Ectodermal cell (in vitro differentiated cells): ENCODE data around the gene SFSWAP. TPM values are rescaled to one million over a fixed set of nuclear protein-coding genes. Genes with fewer than 3 reads are reported as not detected.
"Not testable (repeated sequence)": the region's sequence is repeated elsewhere in the genome, so short reads cannot be mapped to it uniquely, and the experiment has no call there.

Experiments
- H3K27ac ChIP-seq: 2 replicates; pipeline ENCODE4 v1.7.0; 2013; ENCODE audit warnings: mild to moderate bottlenecking, low read depth, low read length; ENCODE audit not compliant: insufficient read depth, poor library complexity, severe bottlenecking
- H3K27me3 ChIP-seq: 2 replicates; pipeline ENCODE4 v1.7.0; 2013; ENCODE audit warnings: mild to moderate bottlenecking, low read length; ENCODE audit not compliant: insufficient read depth, control insufficient read depth, poor library complexity, severe bottlenecking
- H3K36me3 ChIP-seq: one replicate; pipeline ENCODE4 v1.7.0; 2013; ENCODE audit warnings: low read length; ENCODE audit not compliant: control insufficient read depth, insufficient read depth
- H3K4me1 ChIP-seq: one replicate; pipeline ENCODE4 v1.7.0; 2013; ENCODE audit warnings: low read length; ENCODE audit not compliant: control insufficient read depth, insufficient read depth
- H3K4me3 ChIP-seq: 2 replicates; pipeline ENCODE4 v1.7.0; 2013; ENCODE audit warnings: low read depth, low read length, control low read depth; ENCODE audit not compliant: insufficient read depth
- H3K9me3 ChIP-seq: 2 replicates; pipeline ENCODE4 v1.7.0; 2013; ENCODE audit warnings: mild to moderate bottlenecking, low read length, moderate library complexity; ENCODE audit not compliant: control insufficient read depth
- WGBS, 2 experiments: methylation state at CpG; one replicate each; pipeline ENCODE4 v1.1.7; 2013; ENCODE audit warnings: missing lambda C conversion rate in 2 of 2; 5-methylcytosine and 5-hydroxymethylcytosine counted together
- polyA plus RNA-seq, 4 experiments: library from polyadenylated mRNA; stranded (reverse); fragments of 50-300 nt; gene quantifications; one replicate each; pipeline ENCODE4 v1.2.3, GENCODE V29; 2013

SFSWAP gene
- 47.3 TPM for polyA plus RNA-seq (2013, experiment 1 of 4)
- 44.8 TPM for polyA plus RNA-seq (2013, experiment 2 of 4)
- polyA plus RNA-seq (2013, experiment 3 of 4), result 40.0 TPM
- 43.9 TPM for polyA plus RNA-seq (2013, experiment 4 of 4)

DNA sequence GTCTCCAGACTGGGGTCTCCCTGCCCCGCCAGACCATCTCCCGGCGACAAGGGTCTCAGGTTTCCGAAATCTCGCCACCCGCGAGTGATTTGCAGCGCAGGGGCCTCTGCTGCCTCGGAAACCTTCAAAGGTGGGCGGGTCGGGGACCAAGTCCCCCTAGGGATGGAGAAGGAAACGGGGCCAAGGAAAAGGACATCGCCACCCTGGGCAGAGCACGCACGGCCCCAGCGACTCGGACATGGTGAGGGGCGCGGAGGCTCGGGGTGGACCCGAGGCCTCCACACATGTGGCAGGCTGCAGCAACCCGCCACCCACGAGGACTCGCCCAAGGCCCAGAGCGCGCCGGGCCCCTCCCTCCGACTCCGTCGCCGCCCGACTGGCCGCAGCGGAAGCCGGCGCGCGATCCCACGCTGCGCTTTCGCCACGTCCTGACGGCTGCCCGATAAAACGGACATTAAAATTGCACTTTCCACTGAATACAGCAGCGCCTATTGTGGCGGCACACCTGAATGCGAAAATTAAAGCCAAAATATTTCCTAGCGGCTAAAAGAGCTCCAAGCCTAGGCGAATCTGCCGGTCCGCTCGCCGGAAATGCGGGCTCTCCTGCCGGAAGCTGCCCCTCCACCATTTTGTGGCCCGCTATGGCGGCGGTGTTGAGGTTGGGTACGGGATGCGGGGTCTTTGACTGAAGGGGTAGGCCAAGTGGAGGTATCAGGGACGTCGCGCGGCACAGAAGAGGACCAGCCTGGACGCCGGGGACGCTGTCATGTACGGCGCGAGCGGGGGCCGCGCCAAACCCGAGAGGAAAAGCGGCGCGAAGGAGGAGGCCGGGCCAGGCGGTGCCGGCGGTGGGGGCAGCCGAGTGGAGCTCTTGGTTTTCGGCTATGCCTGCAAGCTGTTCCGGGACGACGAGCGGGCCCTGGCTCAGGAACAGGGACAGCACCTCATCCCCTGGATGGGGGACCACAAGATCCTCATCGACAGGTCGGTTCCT lies at the start of gene SFSWAP:
TSS of gene SFSWAP (plus strand) at position 627 of the 994 bp plus-strand sequence. CDS start at position 767, 140 bp downstream.
- 1% methylated on average over 90 of the region's 90 CpGs for WGBS, 2 experiments
- H3K9me3 ChIP-seq, result no peaks in the 10 kb centered on the region
- H3K4me1 ChIP-seq, result peaks cover 5% of the 10 kb centered on the region
- H3K4me3 ChIP-seq, result peak within 1 kb of the TSS; percentile 98
- H3K36me3 ChIP-seq, result peaks cover 12% of the 10 kb centered on the region
- H3K27me3 ChIP-seq, result no peaks in the 10 kb centered on the region
- H3K27ac ChIP-seq, result peak within 1 kb of the TSS; percentile 79

DNA sequence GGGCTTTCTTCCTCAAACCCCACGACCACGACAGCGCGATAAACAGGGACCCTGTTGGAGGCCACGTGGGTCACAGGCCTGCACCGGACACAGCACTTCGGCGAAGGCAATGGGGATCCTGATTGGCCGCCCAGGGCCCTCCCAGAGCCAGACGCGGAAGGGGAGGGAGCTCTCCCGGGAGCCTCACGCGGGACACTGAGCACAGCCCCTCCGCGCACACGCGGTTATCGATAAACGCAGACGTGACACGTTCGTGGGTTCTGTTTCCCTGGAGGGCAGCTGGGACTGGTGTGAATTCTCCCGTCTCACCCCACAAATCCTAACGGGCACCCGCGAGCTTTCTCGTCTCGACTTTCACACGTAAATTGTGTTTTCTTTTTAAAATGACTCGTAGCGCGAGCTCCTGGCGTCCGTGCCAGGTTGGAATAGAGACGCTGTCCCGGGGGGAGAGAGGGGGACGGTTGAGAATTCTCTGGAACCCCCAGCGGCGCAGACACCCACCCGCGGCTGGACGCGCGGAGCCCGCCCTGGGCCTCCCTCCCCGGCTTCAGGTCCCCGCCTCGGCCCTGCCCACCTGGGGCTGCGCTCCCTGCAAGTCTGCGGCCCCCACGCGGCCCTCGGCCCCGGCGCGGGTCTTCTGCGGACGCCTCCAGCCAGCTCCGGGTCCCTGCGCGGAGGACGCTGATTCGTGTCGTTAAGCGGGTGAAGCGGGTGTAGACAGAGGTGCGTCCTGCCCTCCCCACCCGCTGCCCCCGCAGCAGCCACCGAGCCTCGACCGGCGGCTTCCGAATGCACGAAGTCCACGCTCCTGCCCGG lies 49.5 kb upstream of the SFSWAP start:
- not testable (repeated sequence) for H3K9me3 ChIP-seq, H3K27ac ChIP-seq, H3K4me1 ChIP-seq, H3K4me3 ChIP-seq, H3K36me3 ChIP-seq
- 26 to 39% methylated on average over 16 to 19 of the region's 78 CpGs for WGBS, 2 experiments
- peaks cover 12% of the 10 kb centered on the region for H3K27me3 ChIP-seq

DNA sequence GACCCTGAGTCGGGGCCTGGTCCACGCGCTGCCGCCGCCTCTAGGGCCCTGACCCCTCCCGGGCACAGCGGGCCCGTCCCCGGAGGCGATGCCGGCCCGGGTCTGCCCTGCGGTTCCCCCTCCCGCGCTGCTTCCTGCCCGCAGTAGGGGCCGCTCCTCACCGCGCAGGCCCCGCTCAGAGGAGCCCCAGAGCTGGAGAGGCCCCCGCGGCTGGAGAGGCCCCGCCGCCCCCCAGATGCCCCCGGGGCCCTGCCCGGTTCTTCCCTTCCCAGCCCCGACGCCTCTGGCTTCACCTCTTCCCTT lies 49.0 kb upstream of the SFSWAP start:
- no CpG with 5 or more reads among the region's 28 CpGs for whole genome bisulfite sequencing, 2 experiments

DNA sequence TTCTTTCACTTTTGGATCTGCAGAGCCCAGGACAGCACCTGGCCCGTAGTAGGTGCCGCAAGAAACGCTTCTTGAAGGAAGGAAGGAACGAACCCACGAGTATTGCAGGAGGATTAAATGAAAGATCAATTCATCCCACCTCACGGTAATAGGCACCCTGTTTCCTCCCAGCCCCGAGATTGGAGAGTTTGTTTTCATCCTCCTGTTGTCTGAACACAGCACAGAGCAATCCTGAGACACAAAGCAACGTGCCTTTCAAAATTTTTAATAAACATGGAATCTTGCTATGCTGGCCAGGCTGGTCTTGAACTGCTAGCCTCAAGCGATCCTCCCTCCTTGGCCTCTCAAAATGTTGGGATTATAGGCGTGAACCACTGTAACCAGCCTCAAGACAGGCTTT lies 48.5 kb upstream of the SFSWAP start:
- WGBS, 2 experiments, result 76 to 83% methylated on average over 8 to 9 of the region's 10 CpGs
- H3K27me3 ChIP-seq, result peaks cover 12% of the 10 kb centered on the region
- H3K27ac ChIP-seq, H3K4me3 ChIP-seq, H3K36me3 ChIP-seq, H3K4me1 ChIP-seq, H3K9me3 ChIP-seq: not testable (repeated sequence)

More for the DNA sequence above, 49.0 kb upstream of the SFSWAP start:
- H3K9me3 ChIP-seq, H3K36me3 ChIP-seq, H3K4me1 ChIP-seq, H3K27ac ChIP-seq, H3K4me3 ChIP-seq: not testable (repeated sequence)
- peaks cover 12% of the 10 kb centered on the region for H3K27me3 ChIP-seq

DNA sequence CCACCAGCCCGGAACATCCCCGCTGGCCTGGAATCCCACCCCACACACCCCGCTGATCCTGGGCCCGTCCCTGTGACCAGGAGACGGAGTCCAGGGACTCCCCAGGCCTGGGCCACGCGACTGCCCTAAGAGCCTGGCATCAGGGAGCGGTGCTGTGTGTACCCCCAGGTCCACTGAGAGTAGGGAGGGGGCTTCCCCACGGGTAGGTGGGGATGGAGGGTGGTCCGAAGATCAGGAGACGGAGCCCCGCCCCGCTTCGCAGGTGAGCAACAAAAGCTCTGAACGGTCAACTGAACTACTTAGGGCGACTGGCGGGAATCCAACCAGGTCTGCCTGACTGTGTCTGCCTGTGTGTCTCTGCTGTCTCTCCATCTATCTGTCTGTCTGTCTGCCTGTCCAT lies 45.2 kb upstream of the SFSWAP start:
- not testable (repeated sequence) for H3K9me3 ChIP-seq

DNA sequence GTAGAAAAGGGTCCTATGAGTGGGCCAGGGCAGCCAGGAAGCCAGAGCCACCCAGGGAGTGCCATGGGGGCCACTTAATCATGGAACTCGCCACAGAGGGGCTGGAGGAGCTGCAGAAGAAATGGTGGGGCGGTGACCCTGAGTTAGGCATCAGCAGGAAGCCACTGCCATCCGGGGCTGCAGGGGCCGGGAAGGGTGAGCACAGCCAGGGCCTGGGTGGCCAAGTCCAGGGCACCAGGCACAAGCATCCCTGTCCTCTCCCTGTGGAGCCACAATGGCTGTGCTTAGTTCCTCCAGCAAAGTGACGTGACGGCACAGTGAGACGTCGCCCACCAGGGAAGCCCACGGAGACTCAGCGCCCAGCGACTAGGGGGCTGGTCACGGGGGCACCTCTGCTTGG lies 44.4 kb upstream of the SFSWAP start:
- H3K27me3 ChIP-seq, H3K36me3 ChIP-seq, H3K9me3 ChIP-seq, H3K4me3 ChIP-seq, H3K4me1 ChIP-seq, H3K27ac ChIP-seq: not testable (repeated sequence)
- 84 to 90% methylated on average over 4 of the region's 12 CpGs for WGBS, 2 experiments

More for the DNA sequence above, 45.2 kb upstream of the SFSWAP start:
- H3K27me3 ChIP-seq, result peaks cover 12% of the 10 kb centered on the region
- H3K27ac ChIP-seq, H3K4me3 ChIP-seq, H3K4me1 ChIP-seq, H3K36me3 ChIP-seq: not testable (repeated sequence)
- WGBS, 2 experiments, result 92 to 96% methylated on average over 17 of the region's 17 CpGs

DNA sequence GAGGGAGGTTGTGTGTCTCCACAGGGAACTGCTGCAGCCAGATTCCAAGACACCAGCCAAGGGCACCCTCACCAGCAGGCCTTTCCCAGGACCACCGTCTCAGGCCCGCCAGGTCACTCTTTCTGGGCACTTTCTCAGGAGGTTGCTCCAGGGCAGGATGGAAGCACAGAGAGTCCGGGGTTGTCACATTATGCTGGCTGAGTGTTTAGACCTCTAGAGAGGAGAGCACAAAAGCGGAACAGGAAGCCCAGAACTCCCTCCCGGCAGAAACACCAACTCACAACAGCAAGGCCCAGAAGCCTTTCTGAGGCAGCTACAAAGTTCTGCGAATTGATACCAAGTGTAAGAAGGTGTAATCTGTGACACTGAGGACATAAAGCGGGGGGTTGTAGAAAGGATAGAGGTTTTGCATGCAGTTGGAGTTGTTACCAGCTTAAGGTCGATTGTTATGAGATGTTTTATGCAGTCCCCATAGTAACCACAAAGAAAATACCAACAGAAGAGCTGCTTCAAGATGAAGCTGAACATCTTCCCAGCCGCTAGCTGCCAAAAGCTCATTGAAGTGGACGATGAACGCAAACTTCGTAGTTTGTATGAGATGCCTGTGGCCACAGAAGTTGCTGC lies 43.8 kb upstream of the SFSWAP start:
- not testable (repeated sequence) for H3K36me3 ChIP-seq, H3K27me3 ChIP-seq, H3K27ac ChIP-seq, H3K4me1 ChIP-seq, H3K9me3 ChIP-seq, H3K4me3 ChIP-seq
- 87% methylated on average over 11 to 12 of the region's 12 CpGs for WGBS, 2 experiments

DNA sequence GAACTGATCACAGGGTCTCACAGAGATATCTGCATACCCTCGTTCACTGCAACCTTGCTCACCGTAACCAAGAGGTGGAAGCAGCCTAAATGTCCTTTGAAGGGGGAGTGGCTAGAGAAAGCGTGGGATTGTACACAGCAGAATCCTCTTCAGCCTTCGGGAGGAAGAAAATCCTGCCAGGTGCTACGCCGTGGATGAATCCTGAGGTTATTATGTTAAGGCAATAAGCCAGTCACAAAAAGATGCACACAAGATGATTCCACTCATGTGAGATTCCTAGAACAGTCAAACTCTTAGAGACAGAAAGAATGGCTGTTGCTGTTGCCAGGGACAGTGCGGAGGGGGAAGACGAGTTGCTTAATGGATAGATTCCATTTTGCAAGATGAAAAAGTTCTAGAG lies 39.6 kb upstream of the SFSWAP start:
- Histone ChIP-seq H3K4me3 (no peak overlapping the region), H3K9me3 (no peaks in the 10 kb centered on the region), H3K36me3 (no peaks in the 10 kb centered on the region), H3K4me1 (no peaks in the 10 kb centered on the region), H3K27ac (no peak overlapping the region), H3K27me3 (no peaks in the 10 kb centered on the region)
- 71 to 76% methylated on average over 8 of the region's 8 CpGs for WGBS, 2 experiments

DNA sequence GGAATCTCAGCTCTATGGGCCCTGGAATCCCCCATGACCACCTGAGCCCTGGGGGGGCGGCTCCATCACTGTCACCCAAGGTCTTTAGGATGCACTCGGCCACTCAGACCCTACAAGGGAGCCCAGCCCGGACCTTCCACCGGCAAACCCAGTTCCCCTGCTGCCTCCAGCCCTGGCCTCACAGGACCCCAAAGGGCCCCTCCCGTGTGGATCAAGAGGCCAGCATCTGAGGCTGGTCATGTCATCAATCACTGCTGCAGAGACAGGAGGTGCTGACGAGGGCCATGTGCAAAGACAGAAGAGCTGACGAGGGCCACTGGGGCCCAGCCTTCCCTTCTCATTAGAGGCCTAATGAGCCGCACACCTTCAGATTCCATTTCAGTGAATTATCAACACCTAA lies 39.0 kb upstream of the SFSWAP start:
- H3K27me3 ChIP-seq, result no peaks in the 10 kb centered on the region
- H3K4me1 ChIP-seq, result no peaks in the 10 kb centered on the region
- H3K27ac ChIP-seq, result no peak overlapping the region
- no peak overlapping the region for H3K4me3 ChIP-seq
- H3K9me3 ChIP-seq, result no peaks in the 10 kb centered on the region
- WGBS, 2 experiments, result 72 to 73% methylated on average over 8 of the region's 8 CpGs
- no peaks in the 10 kb centered on the region for H3K36me3 ChIP-seq
